DOHH2 (cell line): Measurements from ENCODE around the gene WTAP.

Experiments
- CTCF ChIP-seq: fragments of 200-600 bp; sonication (generic); IDR thresholded peaks from one replicate; pipeline ENCODE4 v1.5.1; 2014; ENCODE audit warnings: antibody characterized with exemption, mild to moderate bottlenecking, low read depth, low read length; ENCODE audit not compliant: poor library complexity, severe bottlenecking
- EZH2phosphoT487 ChIP-seq: fragments of 200-600 bp; sonication (generic); IDR thresholded peaks from 2 replicates; pipeline ENCODE4 v1.6.1; 2017; ENCODE audit warnings: borderline replicate concordance, mild to moderate bottlenecking, antibody characterized with exemption, low read length, moderate library complexity, mixed read lengths

- TF ChIP-seq CTCF = no peak
- no peak for TF ChIP-seq EZH2phosphoT487
Measured at GRCh38 chr6:159800141-159800865, 73.0 kb downstream of the WTAP start, which contains the start of gene PNLDC1.
